ENCODE results near the gene SCAMP2.

Gene SCAMP2

DNA sequence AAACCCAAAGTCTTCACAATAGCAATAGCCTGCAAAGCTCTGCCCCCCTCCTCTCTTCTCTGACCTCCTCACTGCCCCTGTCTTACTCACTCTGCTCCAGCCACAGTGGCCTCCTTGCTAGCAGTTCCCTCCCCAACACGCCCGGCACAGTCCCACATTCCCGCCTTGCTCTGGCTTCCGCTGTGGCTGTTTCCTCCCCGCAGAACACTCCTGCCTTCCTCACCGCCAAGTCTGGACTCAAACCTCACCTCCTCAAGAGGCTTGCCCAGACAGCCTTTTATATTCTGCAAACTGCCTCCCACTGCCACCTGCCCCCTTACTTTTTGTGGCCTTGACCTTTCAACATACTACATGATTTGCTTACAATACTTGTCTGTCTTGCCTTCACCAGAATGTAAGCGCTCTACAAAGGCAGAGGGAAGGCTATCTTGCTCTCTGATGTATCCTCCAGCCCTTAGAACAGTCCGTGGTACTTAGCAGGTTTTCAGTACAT lies 16.3 kb upstream of the SCAMP2 start:
- TF ChIP-seq, protein P1, sequence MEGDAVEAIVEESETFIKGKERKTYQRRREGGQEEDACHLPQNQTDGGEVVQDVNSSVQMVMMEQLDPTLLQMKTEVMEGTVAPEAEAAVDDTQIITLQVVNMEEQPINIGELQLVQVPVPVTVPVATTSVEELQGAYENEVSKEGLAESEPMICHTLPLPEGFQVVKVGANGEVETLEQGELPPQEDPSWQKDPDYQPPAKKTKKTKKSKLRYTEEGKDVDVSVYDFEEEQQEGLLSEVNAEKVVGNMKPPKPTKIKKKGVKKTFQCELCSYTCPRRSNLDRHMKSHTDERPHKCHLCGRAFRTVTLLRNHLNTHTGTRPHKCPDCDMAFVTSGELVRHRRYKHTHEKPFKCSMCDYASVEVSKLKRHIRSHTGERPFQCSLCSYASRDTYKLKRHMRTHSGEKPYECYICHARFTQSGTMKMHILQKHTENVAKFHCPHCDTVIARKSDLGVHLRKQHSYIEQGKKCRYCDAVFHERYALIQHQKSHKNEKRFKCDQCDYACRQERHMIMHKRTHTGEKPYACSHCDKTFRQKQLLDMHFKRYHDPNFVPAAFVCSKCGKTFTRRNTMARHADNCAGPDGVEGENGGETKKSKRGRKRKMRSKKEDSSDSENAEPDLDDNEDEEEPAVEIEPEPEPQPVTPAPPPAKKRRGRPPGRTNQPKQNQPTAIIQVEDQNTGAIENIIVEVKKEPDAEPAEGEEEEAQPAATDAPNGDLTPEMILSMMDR (IDR thresholded peaks at IDR 0.05), result no peak

DNA sequence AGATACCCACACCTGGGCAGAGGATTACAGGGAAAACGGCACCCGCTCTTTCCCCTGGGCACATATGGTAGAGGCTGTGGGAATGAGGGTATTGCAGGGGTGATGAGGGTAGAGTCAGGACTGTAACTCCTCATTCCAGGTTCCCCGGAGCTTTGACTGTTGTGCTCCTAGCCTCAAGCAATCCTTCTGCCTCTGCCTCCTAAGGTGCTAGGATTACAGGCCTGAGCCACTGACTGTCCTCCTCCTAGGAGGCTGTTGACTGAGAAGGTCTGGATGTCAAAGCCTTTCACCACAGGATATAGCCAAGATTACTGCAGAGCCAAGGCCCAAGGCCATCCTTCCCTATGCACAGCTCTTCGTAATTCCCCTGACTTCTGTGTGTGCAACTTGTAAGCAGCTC lies 15.6 kb upstream of the SCAMP2 start:
- TF ChIP-seq, protein P1 (IDR thresholded peaks at IDR 0.05), result no peak

- TF ChIP-seq, protein P1 (IDR thresholded peaks at IDR 0.05), result no peak
These were observed 12.3 kb upstream of the SCAMP2 start for GRCh38 chr15:74885461-74885860.

- TF ChIP-seq, protein P1 (IDR thresholded peaks at IDR 0.05), result no peak
These were observed 11.5 kb upstream of the SCAMP2 start for GRCh38 chr15:74884428-74885223.

DNA sequence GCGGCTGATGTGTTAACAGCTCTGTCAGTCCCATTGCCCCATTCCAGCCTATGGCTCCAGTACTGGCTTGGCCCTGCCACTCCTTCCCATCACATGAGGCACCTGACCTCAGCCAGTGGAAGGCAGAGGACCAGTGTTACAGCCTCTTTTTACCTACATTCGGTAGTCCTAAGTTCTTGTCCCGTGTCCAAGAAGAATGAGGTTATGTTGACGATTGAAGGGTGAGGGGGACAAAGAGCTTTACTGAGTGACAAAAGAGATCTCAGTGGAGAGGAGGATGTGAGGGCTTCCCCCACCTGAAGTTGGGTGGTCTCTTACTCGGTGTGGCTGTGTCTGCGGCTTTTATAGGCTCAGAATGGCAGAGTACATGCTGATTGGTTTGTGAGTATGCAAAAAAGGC lies 9.4 kb upstream of the SCAMP2 start:
- TF ChIP-seq, protein P1 (IDR thresholded peaks at IDR 0.05), result no peak

DNA sequence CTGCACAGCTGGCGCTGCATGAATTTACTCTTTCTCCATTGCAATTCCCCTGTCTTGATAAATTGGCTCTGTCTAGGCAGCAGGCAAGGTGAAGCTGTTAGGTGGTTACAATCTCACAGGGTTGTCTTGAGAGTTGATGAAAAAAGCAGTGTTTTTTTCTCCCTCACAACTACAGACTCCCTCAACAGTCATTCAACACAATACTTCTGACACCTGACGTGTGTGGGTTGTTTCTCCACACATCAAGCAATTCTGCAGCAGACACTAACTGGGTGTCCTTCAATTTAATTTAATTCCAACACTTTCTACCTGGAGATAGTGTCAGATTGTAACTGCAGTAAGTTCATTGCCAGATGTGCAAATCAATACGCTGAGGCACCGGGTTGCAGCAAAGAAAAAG lies 5.1 kb upstream of the SCAMP2 start:
- TF ChIP-seq, protein P1 (IDR thresholded peaks at IDR 0.05), result no peak

- TF ChIP-seq, protein P1 (IDR thresholded peaks at IDR 0.05), result no peak
These were observed 725 bp upstream of the SCAMP2 start for GRCh38 chr15:74873756-74874424.
